Subcutaneous abdominal adipose tissue (tissue), 5 donors: ENCODE data around the gene STEEP1.

Experiments used
- H3K27ac ChIP-seq: one replicate; pipeline ENCODE4 v1.7.0; 2013; ENCODE audit warnings: low read depth, mild to moderate bottlenecking, inconsistent platforms, low read length, moderate library complexity
- H3K27me3 ChIP-seq, 5 donors: one replicate each; pipeline ENCODE4 v1.7.0; 2013; ENCODE audit warnings: low read length in 5 of 5, inconsistent platforms in 1 of 5; ENCODE audit not compliant: control insufficient read depth in 5 of 5, insufficient read depth in 4 of 5
- H3K36me3 ChIP-seq, 5 donors: one replicate each; pipeline ENCODE4 v1.7.0; 2013; ENCODE audit warnings: low read length in 5 of 5; ENCODE audit not compliant: control insufficient read depth in 5 of 5, insufficient read depth in 5 of 5
- H3K4me1 ChIP-seq, 5 donors: one replicate each; pipeline ENCODE4 v1.7.0; 2013; ENCODE audit warnings: low read length in 5 of 5, mild to moderate bottlenecking in 3 of 5, moderate library complexity in 1 of 5; ENCODE audit not compliant: control insufficient read depth in 5 of 5, insufficient read depth in 5 of 5
- H3K4me3 ChIP-seq, 5 donors: one replicate each; pipeline ENCODE4 v1.7.0; 2013; ENCODE audit warnings: low read length in 5 of 5, low read depth in 1 of 5
- H3K9ac ChIP-seq, 5 donors: one replicate each; pipeline ENCODE4 v1.7.0; 2013; ENCODE audit warnings: low read length in 5 of 5, mild to moderate bottlenecking in 4 of 5, moderate library complexity in 3 of 5
- H3K9me3 ChIP-seq, 5 donors: one replicate each; pipeline ENCODE4 v1.7.0; 2013; ENCODE audit warnings: low read length in 5 of 5; ENCODE audit not compliant: control insufficient read depth in 5 of 5
- donor health status: healthy.
- donor health status: healthy.
- donor health status: healthy.
- donor health status: healthy.
- donor health status: healthy.

STEEP1 gene

GRCh38 chrX:119539872-119540271 lies 25.3 kb downstream of the STEEP1 start:
- Histone ChIP-seq H3K36me3 (peaks cover 0 to 15% (median 3%) of the 10 kb centered on the region in 5 donors), H3K4me1 (peaks cover 0 to 2% (median 0%) of the 10 kb centered on the region in 5 donors), H3K9me3 (no peaks in the 10 kb centered on the region), H3K4me3 (no peak overlapping the region), H3K27me3 (no peaks in the 10 kb centered on the region), H3K27ac (no peak overlapping the region), H3K9ac (no peak overlapping the region)

GRCh38 chrX:119537487-119537886 lies 27.7 kb downstream of the STEEP1 start:
- no peak overlapping the region for H3K27ac ChIP-seq
- H3K9ac ChIP-seq: no peak overlapping the region
- H3K27me3 ChIP-seq: no peaks in the 10 kb centered on the region

GRCh38 chrX:119529345-119530276 lies 35.6 kb downstream of the STEEP1 start:
- Histone ChIP-seq H3K27ac (no peak overlapping the region), H3K27me3 (no peaks in the 10 kb centered on the region), H3K9ac (no peak overlapping the region), H3K36me3 (no peaks in the 10 kb centered on the region), H3K9me3 (no peaks in the 10 kb centered on the region), H3K4me1 (no peaks in the 10 kb centered on the region), H3K4me3 (no peak overlapping the region)

More at GRCh38 chrX:119537487-119537886, 27.7 kb downstream of the STEEP1 start:
- Histone ChIP-seq H3K4me1 (peaks cover 0 to 2% (median 0%) of the 10 kb centered on the region in 5 donors), H3K36me3 (peaks cover 0 to 15% (median 3%) of the 10 kb centered on the region in 5 donors), H3K4me3 (no peak overlapping the region), H3K9me3 (no peaks in the 10 kb centered on the region)

- H3K9me3 ChIP-seq: no peaks in the 10 kb centered on the region
Measured at GRCh38 chrX:119523664-119524184, 41.5 kb downstream of the STEEP1 start.

GRCh38 chrX:119521246-119521645 lies 44.0 kb downstream of the STEEP1 start:
- no peak overlapping the region for H3K4me3 ChIP-seq
- H3K27ac ChIP-seq: no peak overlapping the region
- peaks cover 0 to 3% (median 0%) of the 10 kb centered on the region in 5 donors for H3K27me3 ChIP-seq
- H3K9ac ChIP-seq: no peak overlapping the region
- H3K4me1 ChIP-seq: no peaks in the 10 kb centered on the region
- no peaks in the 10 kb centered on the region for H3K9me3 ChIP-seq
- H3K36me3 ChIP-seq: no peaks in the 10 kb centered on the region

More at GRCh38 chrX:119523664-119524184, 41.5 kb downstream of the STEEP1 start:
- H3K4me1 ChIP-seq: no peaks in the 10 kb centered on the region
- H3K27me3 ChIP-seq: peaks cover 0 to 3% (median 0%) of the 10 kb centered on the region in 5 donors
- no peak overlapping the region for H3K9ac ChIP-seq
- H3K27ac ChIP-seq: no peak overlapping the region
- no peak overlapping the region for H3K4me3 ChIP-seq
- H3K36me3 ChIP-seq: no peaks in the 10 kb centered on the region

- H3K27me3 ChIP-seq: peaks cover 0 to 3% (median 0%) of the 10 kb centered on the region in 5 donors
- no peak overlapping the region for H3K27ac ChIP-seq
- no peaks in the 10 kb centered on the region for H3K9me3 ChIP-seq
- H3K9ac ChIP-seq: no peak overlapping the region
- H3K4me1 ChIP-seq: no peaks in the 10 kb centered on the region
- H3K36me3 ChIP-seq: no peaks in the 10 kb centered on the region
- no peak overlapping the region for H3K4me3 ChIP-seq
Measured at GRCh38 chrX:119518371-119518770, 46.8 kb downstream of the STEEP1 start.

- Histone ChIP-seq H3K9me3 (no peaks in the 10 kb centered on the region), H3K4me3 (no peak overlapping the region), H3K4me1 (no peaks in the 10 kb centered on the region), H3K27me3 (peaks cover 0 to 3% (median 2%) of the 10 kb centered on the region in 5 donors), H3K36me3 (no peaks in the 10 kb centered on the region), H3K9ac (no peak overlapping the region), H3K27ac (no peak overlapping the region)
Measured at GRCh38 chrX:119516157-119516702, 49.0 kb downstream of the STEEP1 start.

- Histone ChIP-seq H3K9me3 (no peaks in the 10 kb centered on the region), H3K4me3 (no peak overlapping the region), H3K27ac (no peak overlapping the region), H3K27me3 (peaks cover 0 to 2% (median 0%) of the 10 kb centered on the region in 5 donors), H3K9ac (no peak overlapping the region), H3K36me3 (no peaks in the 10 kb centered on the region), H3K4me1 (no peaks in the 10 kb centered on the region)
Measured at GRCh38 chrX:119512146-119512800, 52.9 kb downstream of the STEEP1 start.

GRCh38 chrX:119507206-119507605 lies 58.0 kb downstream of the STEEP1 start:
- H3K9me3 ChIP-seq: no peaks in the 10 kb centered on the region
- no peak overlapping the region for H3K27ac ChIP-seq
- H3K4me1 ChIP-seq: peaks cover 2 to 12% (median 4%) of the 10 kb centered on the region in 5 donors
- H3K27me3 ChIP-seq: peaks cover 0 to 5% (median 0%) of the 10 kb centered on the region in 5 donors
- H3K9ac ChIP-seq: no peak overlapping the region
- no peaks in the 10 kb centered on the region for H3K36me3 ChIP-seq
- H3K4me3 ChIP-seq: no peak overlapping the region
